ENCODE results near the gene MSRB1. TPM values are rescaled to one million over a fixed set of nuclear protein-coding genes. Genes with fewer than 3 reads are reported as not detected.

The MSRB1 gene
- total RNA-seq, 1 donor from 2014 or later: 16.6 TPM

DNA sequence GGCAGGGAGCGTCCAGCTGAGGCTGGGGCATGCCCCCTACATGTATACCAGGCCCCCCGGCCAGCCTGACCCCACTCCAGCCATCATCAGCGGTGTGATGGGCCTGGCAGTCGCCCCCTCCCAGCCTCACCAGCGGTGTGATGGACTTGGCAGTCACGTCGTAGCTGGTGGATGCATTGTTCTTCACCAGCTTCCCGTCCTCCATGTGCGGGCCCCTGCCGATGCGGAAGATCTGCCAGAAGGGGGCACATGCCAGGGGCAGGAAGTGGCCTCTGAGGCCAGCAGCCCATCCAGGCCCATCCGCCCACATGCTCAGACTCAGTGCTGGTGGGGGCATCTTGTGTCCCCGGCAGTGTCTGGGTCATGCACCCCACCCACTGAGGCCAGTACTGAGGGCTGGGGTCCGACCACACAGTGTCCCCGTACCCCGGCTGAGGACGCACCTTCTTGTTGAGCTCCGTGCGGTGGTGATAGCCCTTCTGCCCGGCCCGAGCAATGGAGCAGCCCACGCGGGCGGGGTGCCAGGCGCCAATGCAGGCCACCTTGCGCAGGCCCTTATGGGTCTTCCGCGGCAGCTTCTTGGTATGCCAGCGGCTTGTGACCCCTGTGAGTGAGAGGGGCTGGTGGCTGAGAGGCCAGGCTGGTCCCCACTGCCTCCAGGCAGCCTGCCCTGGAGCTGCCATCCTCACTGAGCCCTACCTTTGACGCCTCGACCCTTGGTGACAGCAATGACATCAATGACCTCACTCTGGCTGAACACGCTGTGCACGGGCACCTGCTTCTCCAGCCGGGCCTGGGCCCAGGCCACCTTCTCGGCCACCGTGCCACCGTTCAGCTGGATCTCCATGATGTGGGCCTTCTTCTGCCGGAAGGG, 3.7 kb upstream of the MSRB1 start:
- Mint-ChIP-seq H3K4me3 (no peak overlapping the region), H3K9me3 (no peaks in the 10 kb centered on the region), H3K36me3 (ENCODE audit: low read depth) (no peaks in the 10 kb centered on the region), H3K27ac (no peak overlapping the region), H3K4me1 (peaks cover 19% of the 10 kb centered on the region), H3K27me3 (no peaks in the 10 kb centered on the region)
- ATAC-seq (ENCODE audit: low read depth): no peak
- CTCF ChIA-PET: no interaction called here
- POLR2A ChIA-PET: interaction anchor here (0.6 kb wide), 1 partner anchor 42 kb away, joined by 3 read pairs; no protein-coding TSS in a partner anchor
- intact Hi-C loops (cut with micrococcal nuclease): no loop called here
- DNase-seq: no peak
- TF ChIP-seq, protein P1, sequence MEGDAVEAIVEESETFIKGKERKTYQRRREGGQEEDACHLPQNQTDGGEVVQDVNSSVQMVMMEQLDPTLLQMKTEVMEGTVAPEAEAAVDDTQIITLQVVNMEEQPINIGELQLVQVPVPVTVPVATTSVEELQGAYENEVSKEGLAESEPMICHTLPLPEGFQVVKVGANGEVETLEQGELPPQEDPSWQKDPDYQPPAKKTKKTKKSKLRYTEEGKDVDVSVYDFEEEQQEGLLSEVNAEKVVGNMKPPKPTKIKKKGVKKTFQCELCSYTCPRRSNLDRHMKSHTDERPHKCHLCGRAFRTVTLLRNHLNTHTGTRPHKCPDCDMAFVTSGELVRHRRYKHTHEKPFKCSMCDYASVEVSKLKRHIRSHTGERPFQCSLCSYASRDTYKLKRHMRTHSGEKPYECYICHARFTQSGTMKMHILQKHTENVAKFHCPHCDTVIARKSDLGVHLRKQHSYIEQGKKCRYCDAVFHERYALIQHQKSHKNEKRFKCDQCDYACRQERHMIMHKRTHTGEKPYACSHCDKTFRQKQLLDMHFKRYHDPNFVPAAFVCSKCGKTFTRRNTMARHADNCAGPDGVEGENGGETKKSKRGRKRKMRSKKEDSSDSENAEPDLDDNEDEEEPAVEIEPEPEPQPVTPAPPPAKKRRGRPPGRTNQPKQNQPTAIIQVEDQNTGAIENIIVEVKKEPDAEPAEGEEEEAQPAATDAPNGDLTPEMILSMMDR (IDR thresholded peaks at IDR 0.05): no peak

GRCh38 chr16:1945559-1946391, 2.8 kb upstream of the MSRB1 start:
- peaks cover 26% of the 10 kb centered on the region for H3K4me1 Mint-ChIP-seq
- no peak for ATAC-seq (ENCODE audit: low read depth)
- H3K9me3 Mint-ChIP-seq: no peaks in the 10 kb centered on the region
- H3K27me3 Mint-ChIP-seq: no peaks in the 10 kb centered on the region
- no peak overlapping the region for H3K4me3 Mint-ChIP-seq
- H3K27ac Mint-ChIP-seq: no peak overlapping the region
- intact Hi-C loops (cut with micrococcal nuclease): no loop called here
- POLR2A ChIA-PET: interaction anchor here (1.1 kb wide), 1 partner anchor 19 kb away, joined by 5 read pairs; the partner anchor contains the start of gene RPS2
- DNase-seq: no peak
- TF ChIP-seq, protein P1 (IDR thresholded peaks at IDR 0.05): no peak
- CTCF ChIA-PET: no interaction called here
- no peaks in the 10 kb centered on the region for H3K36me3 Mint-ChIP-seq (ENCODE audit: low read depth)

GRCh38 chr16:1944612-1945199, 1.7 kb upstream of the MSRB1 start:
- TF ChIP-seq, protein P1 (IDR thresholded peaks at IDR 0.05): no peak
- ChIA-PET CTCF (no interaction called here), POLR2A (interaction anchor here (2.1 kb wide), 1 partner anchor 20 kb away, joined by 44 read pairs; the partner anchor contains the start of gene RPS2)
- H3K27ac Mint-ChIP-seq: no peak overlapping the region
- no peaks in the 10 kb centered on the region for H3K27me3 Mint-ChIP-seq
- H3K36me3 Mint-ChIP-seq (ENCODE audit: low read depth): peaks cover 2% of the 10 kb centered on the region
- H3K4me1 Mint-ChIP-seq: peaks cover 30% of the 10 kb centered on the region
- H3K9me3 Mint-ChIP-seq: no peaks in the 10 kb centered on the region
- intact Hi-C loops (cut with micrococcal nuclease): no loop called here
- peak overlapping the region; percentile 87 for H3K4me3 Mint-ChIP-seq
- no peak for DNase-seq
- no peak for ATAC-seq (ENCODE audit: low read depth)

GRCh38 chr16:1942047-1942809, 771 bp downstream of the MSRB1 start:
- ChIA-PET CTCF (no interaction called here), POLR2A (interaction anchor here (1.5 to 2.6 kb wide), 4 partner anchors 15 to 29 kb away, joined by 4 to 44 read pairs (median 14); partner anchors contain the start of genes RPS2 and TBL3)
- H3K4me1 Mint-ChIP-seq: peaks cover 30% of the 10 kb centered on the region
- DNase-seq (no peak), ATAC-seq (ENCODE audit: low read depth) (no peak)
- H3K27me3 Mint-ChIP-seq: no peaks in the 10 kb centered on the region
- H3K9me3 Mint-ChIP-seq: no peaks in the 10 kb centered on the region
- H3K27ac Mint-ChIP-seq: no peak overlapping the region
- H3K4me3 Mint-ChIP-seq: peak overlapping the region; percentile 87
- H3K36me3 Mint-ChIP-seq (ENCODE audit: low read depth): peaks cover 18% of the 10 kb centered on the region
- TF ChIP-seq, protein P1 (IDR thresholded peaks at IDR 0.05): no peak
- intact Hi-C loops (cut with micrococcal nuclease): loop anchor here (2.0 kb wide), 1 partner anchor 13 kb away; no protein-coding TSS in a partner anchor

All from activated B cell treated with CpG ODN at 0.5 μM for 24 hours (primary cell).